Measurements from ENCODE around the gene PPP2R2B.

Gene PPP2R2B

DNA sequence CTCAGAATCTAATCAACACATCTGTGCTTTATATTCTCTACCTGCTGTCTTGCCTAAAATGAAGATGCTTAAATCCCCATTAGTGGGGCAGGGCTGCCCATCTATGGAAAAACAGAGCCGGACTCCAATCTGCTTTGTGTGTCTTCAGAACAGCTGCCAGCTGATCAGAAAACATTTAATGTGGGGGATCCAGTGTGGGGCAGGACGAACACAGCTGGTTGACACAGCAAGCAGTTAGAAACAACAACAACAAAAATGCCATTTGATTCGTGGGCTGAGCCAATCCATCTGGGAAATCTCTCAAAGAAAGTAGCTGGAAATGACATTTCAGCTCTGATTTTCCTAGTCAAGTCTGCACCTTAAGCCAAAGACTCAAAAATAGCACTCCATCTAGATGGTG is 99.8 kb downstream of the PPP2R2B start:
- no peak for DNase-seq

DNA sequence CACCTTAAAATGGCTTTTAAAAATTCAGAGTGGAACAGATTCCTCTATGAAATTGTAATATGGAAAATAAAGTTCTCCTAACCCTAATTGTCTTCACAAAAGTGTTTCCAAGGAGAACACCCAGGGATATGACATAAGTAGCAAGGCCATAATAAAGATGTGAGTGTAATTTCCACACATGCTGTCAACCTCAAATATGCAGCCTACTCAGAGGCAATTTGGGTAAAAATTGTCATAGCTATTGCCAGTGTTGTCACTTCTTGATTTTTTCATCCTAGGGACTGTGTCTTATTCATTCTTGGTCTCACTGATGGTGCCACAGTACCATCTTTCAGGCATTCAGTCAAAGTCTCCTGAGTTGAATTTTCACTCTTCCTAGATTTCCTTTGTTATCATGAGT is 100.3 kb downstream of the PPP2R2B start:
- DNase-seq, result no peak

GRCh38 chr5:146772881-146773466 is 105.6 kb downstream of the PPP2R2B start:
- DNase-seq, result no peak

DNA sequence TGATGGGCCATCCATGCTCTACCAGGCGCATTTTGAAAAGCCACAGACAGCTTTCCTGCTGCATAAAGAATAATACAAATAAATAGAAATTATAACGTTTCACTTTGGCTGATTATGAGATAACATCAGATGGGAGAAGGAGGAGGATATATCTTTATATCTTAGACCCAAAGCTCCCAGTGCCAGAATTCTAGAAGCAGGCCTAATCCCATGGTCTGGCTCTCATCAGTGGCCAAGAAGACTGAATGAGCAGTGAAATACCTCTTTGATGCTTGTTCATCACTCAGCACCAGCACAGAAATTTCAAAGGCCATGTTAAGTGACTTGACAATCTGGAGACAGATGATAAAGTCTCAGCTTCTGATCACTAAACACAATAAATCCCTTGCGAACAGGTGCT is 107.6 kb downstream of the PPP2R2B start:
- DNase-seq, result no peak

GRCh38 chr5:146770546-146770945 is 108.0 kb downstream of the PPP2R2B start:
- no peak for DNase-seq

GRCh38 chr5:146767534-146767933 is 111.0 kb downstream of the PPP2R2B start:
- DNase-seq, result no peak

DNA sequence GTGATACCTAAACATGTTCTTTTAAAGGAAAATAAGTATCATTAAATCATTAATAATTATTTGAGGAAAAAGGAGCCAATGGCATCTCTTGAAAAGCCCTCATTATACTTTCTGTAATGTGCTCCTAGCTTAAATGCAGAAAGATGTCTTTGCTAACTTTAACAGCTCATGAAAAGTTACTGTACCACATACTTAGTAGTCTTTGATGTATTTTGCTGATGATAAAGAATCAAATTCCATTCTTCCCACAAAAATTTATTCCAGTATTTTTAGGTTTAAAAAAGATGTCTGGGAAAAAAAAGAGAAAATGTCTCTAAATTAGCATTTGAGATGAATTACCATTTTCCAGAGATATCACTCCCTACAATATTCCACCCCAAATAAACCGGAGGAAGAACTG is 112.5 kb downstream of the PPP2R2B start:
- no peak for DNase-seq

GRCh38 chr5:146765089-146765832 is 113.3 kb downstream of the PPP2R2B start:
- peak; percentile 47 for DNase-seq

DNA sequence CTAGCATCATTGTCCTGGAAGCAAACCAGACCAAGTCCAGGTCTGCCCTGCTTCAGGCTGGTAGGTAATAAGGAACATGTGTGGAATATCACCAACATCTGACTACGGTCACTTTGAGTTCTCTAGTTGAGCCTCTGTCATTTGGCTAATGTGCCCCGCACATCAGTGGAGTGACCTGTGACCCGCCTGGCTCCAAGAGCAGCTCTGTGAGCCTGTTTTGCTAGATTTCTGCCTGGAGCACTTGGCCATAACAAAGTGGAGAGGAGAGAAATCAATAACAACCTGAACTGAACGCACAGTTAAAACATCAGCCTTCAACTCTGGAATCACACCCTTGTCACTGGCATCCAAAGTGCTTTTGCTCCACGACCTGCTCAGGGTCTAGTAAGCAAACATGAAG is 115.7 kb downstream of the PPP2R2B start:
- DNase-seq, result no peak

- DNase-seq, result no peak
These were observed 116.7 kb downstream of the PPP2R2B start for GRCh38 chr5:146761811-146762210.

GRCh38 chr5:146758938-146759337 is 119.6 kb downstream of the PPP2R2B start:
- no peak for DNase-seq

GRCh38 chr5:146758076-146758475 is 120.5 kb downstream of the PPP2R2B start:
- no peak for DNase-seq

- DNase-seq, result no peak
These were observed 122.0 kb downstream of the PPP2R2B start for GRCh38 chr5:146756546-146756945.

- no peak for DNase-seq
These were observed 122.8 kb downstream of the PPP2R2B start for GRCh38 chr5:146755793-146756192.

DNA sequence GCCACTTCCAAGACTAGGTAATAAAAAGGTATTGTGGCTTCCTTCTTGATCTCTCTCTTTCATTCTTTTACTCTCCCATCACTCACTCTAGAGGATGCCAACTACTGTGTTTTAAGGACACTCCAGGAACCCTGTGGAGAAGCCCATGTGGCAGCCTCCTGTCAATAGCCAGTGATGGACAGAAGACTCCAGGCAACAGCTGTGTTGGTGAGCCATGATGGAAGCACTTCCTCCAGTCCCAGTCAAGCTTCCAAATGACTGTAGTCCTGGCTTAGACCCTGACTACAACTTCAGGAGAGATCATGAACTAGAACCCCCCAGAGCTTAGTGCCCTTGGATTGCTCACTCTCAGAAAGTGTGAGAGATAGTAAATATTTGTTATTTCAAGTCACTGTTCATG is 123.9 kb downstream of the PPP2R2B start:
- DNase-seq, result no peak

GRCh38 chr5:146753641-146754040 is 124.9 kb downstream of the PPP2R2B start:
- peak; percentile 35 for DNase-seq

DNA sequence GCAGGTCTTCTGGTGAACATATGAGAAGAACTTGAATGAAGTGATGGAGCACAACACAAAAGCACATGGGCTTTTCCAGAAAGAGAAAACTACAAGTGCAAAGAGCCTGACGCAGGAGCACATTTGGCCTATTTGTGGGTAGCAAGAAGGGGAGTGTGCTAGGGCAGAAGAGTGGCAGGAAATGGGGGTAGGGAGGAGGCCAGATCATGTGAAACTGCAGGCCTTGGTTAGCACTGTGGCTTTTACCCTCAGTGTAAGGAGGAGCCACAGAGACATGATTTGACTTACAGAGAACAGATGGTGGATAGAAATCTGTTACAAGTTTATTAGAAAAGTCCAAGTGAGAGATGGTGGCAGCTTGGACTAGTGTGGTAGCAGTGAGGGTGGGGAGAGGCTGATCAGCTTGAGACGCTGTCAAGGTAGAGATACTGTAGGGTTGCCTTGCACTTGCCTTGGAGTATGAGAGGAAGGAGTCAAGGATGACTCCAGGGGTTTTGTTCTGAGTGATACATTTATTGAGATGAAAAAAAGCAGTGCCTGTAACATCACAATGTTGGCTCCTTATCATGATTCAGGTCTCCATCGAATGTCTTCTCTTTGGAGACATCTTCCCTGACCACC is 126.7 kb downstream of the PPP2R2B start:
- DNase-seq, result peak; percentile 78

DNA sequence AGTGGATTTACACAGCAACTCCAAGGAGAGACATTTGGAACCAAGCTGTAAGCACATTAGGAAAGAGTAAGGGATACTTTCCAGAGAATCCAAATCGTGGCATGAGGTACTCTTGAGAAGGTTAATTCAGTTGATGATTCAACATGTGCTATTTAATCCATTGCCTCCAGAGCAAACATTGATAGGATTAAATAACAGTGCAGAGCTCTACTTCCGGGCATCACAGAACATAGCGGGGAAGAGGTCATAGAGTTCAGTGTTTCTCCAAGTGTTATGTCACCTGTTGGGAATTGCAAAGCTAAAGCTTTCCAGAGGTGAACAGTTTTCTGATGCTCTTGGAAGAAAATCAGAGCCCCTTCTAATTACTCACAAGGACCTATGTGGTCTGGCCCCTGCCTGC is 127.5 kb downstream of the PPP2R2B start:
- DNase-seq, result no peak

DNA sequence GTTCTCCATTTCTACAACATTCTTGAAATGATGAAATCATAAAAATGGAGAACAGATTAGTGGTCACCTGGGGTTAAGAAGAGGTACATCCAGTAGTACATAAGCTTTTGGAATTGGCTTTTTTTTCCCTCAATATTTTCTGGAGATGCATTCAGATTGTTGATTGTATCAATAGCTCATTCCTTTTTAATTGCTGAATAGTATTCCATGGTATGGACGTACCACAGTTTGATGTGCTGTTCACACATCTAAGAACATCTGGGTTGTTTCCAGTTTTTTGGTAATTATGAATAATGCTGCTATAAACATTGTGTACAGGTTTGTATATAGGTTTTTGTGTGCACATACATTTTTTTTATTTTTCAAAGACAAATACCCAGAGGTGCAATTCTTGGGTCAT is 130.0 kb downstream of the PPP2R2B start:
- no peak for DNase-seq

GRCh38 chr5:146745931-146746577 is 132.5 kb downstream of the PPP2R2B start:
- no peak for DNase-seq

GRCh38 chr5:146744068-146744745 is 134.3 kb downstream of the PPP2R2B start:
- no peak for DNase-seq

DNA sequence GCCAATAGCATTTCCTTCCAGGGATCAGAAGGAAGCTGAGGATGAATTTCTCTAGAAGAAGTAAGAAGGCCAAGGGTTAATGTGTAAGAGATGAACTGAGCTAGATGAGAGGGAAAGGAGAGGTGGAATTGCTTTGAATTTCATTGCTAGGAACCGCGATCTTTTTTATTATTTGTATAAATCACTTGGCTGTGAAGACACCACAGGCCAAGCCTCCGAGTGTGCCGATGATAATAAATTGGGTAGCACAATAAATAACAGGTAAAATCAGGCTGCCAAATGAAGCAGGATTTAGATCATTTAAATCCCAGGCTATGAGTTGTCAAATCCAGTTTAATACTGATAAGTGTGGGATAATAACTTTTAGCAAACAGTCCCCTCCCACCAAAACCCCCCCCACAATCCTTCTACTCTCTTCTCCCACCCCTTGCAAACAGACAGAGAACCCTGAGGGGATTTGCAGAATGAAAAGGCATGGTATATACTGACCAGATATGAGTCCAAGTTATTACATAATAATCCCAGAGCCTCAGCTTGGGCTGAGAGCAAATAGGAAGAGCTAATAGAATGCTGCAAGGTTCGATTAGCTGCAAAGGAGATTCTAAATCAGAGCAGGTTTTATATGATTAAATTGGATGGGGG is 143.5 kb downstream of the PPP2R2B start:
- no peak for DNase-seq

- no peak for DNase-seq
These were observed 145.6 kb downstream of the PPP2R2B start for GRCh38 chr5:146732962-146733361.

Data from CD4-positive, alpha-beta T cell treated with Interleukin-21 for 1 hour (primary cell).